Small intestine (tissue), 7 donors: ENCODE results near the gene PTPRCAP. TPM values are rescaled to one million over a fixed set of nuclear protein-coding genes. Genes with fewer than 3 reads are reported as not detected.
"Not testable (repeated sequence)": the region's sequence is repeated elsewhere in the genome, so short reads cannot be mapped to it uniquely, and the experiment has no call there.

Experiments used
- DNase-seq, 2 donors: peaks; one replicate each; pipeline versions ENCODE4 v3.0.0 to v3.0.0-alpha.2; 2013
- FAIRE-seq: peaks from 2 replicates; lab custom pipeline; 2012; peaks lifted over from hg19 to GRCh38; lab: Jason Lieb, UNC
- H3K27ac ChIP-seq, 3 donors: one replicate each; pipeline ENCODE4 v1.5.1; 2013; ENCODE audit warnings: low read length in 2 of 3, mild to moderate bottlenecking in 2 of 3, control low read depth in 1 of 3, inconsistent platforms in 1 of 3, low read depth in 1 of 3, moderate library complexity in 1 of 3
- H3K27me3 ChIP-seq, 3 donors: one replicate each; pipeline ENCODE4 v1.6.1; 2013; ENCODE audit warnings: low read length in 3 of 3, inconsistent platforms in 1 of 3; ENCODE audit not compliant: control insufficient read depth in 3 of 3, insufficient read depth in 3 of 3
- H3K36me3 ChIP-seq, 3 donors: one replicate each; pipeline ENCODE4 v1.6.1; 2013; ENCODE audit warnings: low read length in 3 of 3, inconsistent platforms in 1 of 3, low read depth in 1 of 3, mild to moderate bottlenecking in 1 of 3, moderate library complexity in 1 of 3; ENCODE audit not compliant: control insufficient read depth in 3 of 3, insufficient read depth in 2 of 3
- H3K4me1 ChIP-seq, 3 donors: one replicate each; pipeline ENCODE4 v1.6.1; 2013; ENCODE audit warnings: low read length in 2 of 3, inconsistent platforms in 1 of 3, low read depth in 1 of 3, mild to moderate bottlenecking in 1 of 3, moderate library complexity in 1 of 3; ENCODE audit not compliant: control insufficient read depth in 3 of 3, insufficient read depth in 2 of 3
- H3K4me3 ChIP-seq, 3 donors: one replicate each; pipeline ENCODE4 v1.5.1; 2013; ENCODE audit warnings: low read length in 3 of 3, control low read depth in 1 of 3, inconsistent platforms in 1 of 3, low read depth in 1 of 3, mild to moderate bottlenecking in 1 of 3, moderate library complexity in 1 of 3
- H3K9me3 ChIP-seq, 2 donors: one replicate each; pipeline ENCODE4 v1.6.1; 2013; ENCODE audit warnings: low read depth in 1 of 2, low read length in 1 of 2; ENCODE audit not compliant: control insufficient read depth in 2 of 2, insufficient read depth in 1 of 2
- WGBS, 3 donors: extraction: QIAGEN DNeasy Blood & Tissue Kit; methylation state at CpG; one replicate each; pipeline ENCODE4 v1.1.7; 2013; 5-methylcytosine and 5-hydroxymethylcytosine counted together
- polyA plus RNA-seq, 4 donors: library from polyadenylated mRNA; stranded (reverse) in 3 of 4; unstranded in 1 of 4; fragments of 200-250 nt in 3 of 4; fragments of 120-200 nt in 1 of 4; gene quantifications; one replicate each; pipeline versions ENCODE4 v1.2.1 to v1.2.3, GENCODE V29; 2013
- donor health status: healthy with polysubstance abuse.
- donor health status: control.
- donor health status: control.
- donor health status: Bipolar disorder and iron deficiency.
- donor health status: healthy.

The PTPRCAP gene
- polyA plus RNA-seq, 4 donors = 7.5 to 34.6 (median 15.9) TPM

DNA sequence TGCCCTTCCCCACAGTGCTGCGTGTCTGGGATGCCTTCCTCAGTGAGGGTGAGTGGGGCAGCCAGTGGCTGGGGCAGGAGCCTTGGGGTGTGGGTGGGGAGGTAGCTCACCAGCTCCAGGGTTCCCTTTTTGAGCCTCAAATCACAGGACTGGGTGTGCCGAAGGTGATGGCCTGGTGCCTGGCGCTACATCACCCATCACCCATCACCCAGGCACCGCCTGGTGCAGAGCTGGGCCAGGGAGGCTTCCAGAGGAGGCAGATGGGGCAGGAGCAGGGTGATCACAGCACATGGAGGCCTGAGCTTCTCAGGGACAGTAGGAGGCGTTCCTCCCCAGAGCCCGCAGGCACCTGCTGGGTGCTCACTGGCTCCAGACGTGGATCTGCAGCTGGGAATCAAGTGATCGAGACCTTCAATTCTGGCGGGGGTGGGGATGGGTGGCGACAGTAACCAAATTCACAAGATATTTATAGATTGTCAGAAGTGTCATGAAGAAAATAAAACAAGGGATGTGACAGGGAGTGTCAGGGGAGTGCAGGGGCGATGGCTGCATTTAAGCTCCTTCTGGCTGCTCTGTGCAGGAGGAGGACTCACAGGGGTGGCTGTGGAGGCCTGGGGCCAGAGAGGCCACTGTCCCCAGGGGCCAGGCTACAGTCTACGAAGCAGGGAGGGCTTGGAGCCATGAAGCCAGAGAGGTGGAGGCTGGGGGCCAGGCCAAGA, 30.4 kb downstream of the PTPRCAP start:
- FAIRE-seq (no peak), DNase-seq (no peak)
- Histone ChIP-seq H3K27me3 (peaks cover 0 to 11% (median 0%) of the 10 kb centered on the region in 3 donors), H3K4me1 (peaks cover 0 to 31% (median 2%) of the 10 kb centered on the region in 3 donors), H3K27ac (peak overlapping the region in 1 of 3 donors; percentile 49), H3K36me3 (no peaks in the 10 kb centered on the region), H3K4me3 (peak overlapping the region in 1 of 3 donors; percentile 18), H3K9me3 (no peaks in the 10 kb centered on the region)
- WGBS, 3 donors = 32 to 56% (median 37%) methylated on average over 12 of the region's 12 CpGs

DNA sequence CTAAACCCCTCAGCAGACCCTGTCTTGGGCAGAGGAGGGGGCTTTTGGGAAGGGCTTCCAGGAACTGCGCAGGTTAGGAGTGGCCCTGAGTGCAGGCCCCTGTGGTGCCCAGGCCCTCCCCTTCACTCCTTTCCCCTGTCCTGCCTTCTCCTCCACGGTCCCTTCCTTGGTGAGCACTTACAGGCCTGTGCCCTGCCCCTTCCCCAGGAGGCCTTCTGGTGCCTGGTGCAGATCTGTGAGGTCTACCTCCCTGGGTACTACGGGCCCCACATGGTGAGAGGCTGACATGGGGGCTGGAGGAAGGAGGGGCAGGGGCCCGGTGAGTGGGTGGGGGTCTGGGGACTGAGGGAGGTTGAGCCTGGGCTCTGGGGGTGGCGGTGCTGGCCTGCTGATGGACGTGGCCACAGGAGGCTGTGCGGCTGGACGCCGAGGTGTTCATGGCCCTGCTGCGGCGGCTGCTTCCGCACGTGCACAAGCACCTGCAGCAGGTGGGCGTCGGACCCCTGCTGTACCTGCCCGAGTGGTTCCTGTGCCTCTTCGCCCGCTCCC, 31.0 kb downstream of the PTPRCAP start:
- Histone ChIP-seq H3K4me1 (peaks cover 0 to 30% (median 2%) of the 10 kb centered on the region in 3 donors), H3K4me3 (peak overlapping the region in 1 of 3 donors; percentile 18), H3K9me3 (no peaks in the 10 kb centered on the region), H3K27me3 (peaks cover 0 to 8% (median 0%) of the 10 kb centered on the region in 3 donors), H3K36me3 (no peaks in the 10 kb centered on the region), H3K27ac (peak overlapping the region in 1 of 3 donors; percentile 12)
- FAIRE-seq = no peak
- 72 to 83% (median 72%) methylated on average over 10 to 18 of the region's 18 CpGs for WGBS, 3 donors
- no peak for DNase-seq

GRCh38 chr11:67405688-67406339, 31.7 kb downstream of the PTPRCAP start:
- H3K9me3 ChIP-seq = no peaks in the 10 kb centered on the region
- no peak overlapping the region for H3K27ac ChIP-seq
- WGBS, 3 donors = 70 to 78% (median 77%) methylated on average over 6 to 9 of the region's 9 CpGs
- FAIRE-seq (no peak), DNase-seq (no peak)
- H3K36me3 ChIP-seq = peaks cover 0 to 1% (median 0%) of the 10 kb centered on the region in 3 donors
- H3K27me3 ChIP-seq = peaks cover 0 to 4% (median 0%) of the 10 kb centered on the region in 3 donors
- peak overlapping the region in 1 of 3 donors; percentile 63 for H3K4me3 ChIP-seq
- peaks cover 0 to 24% (median 2%) of the 10 kb centered on the region in 3 donors for H3K4me1 ChIP-seq

DNA sequence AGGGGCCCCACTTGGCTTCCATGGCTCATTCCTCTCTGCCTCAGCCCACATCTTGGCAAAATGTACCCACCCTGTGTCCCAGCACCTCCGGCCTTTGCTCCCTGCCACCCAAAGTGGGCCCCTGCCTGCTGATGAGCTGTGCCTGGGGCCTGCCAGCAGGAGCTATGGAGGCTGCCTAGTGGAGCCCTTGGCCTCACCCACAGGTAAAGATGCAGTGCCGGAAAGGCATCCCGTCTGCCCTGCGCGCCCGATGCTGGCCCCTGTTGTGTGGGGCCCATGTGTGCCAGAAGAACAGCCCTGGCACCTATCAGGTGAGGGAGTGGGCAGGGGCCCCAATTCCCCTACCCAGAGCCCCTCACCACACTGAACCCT, 32.3 kb downstream of the PTPRCAP start:
- peak overlapping the region in 1 of 3 donors; percentile 60 for H3K27ac ChIP-seq
- H3K36me3 ChIP-seq = peaks cover 0 to 8% (median 0%) of the 10 kb centered on the region in 3 donors
- H3K27me3 ChIP-seq = no peaks in the 10 kb centered on the region
- peak overlapping the region in 1 of 3 donors; percentile 63 for H3K4me3 ChIP-seq
- H3K9me3 ChIP-seq = no peaks in the 10 kb centered on the region
- DNase-seq = no peak
- 57 to 83% (median 78%) methylated on average over 6 of the region's 6 CpGs for WGBS, 3 donors
- peaks cover 2 to 27% (median 3%) of the 10 kb centered on the region in 3 donors for H3K4me1 ChIP-seq
- FAIRE-seq = no peak

DNA sequence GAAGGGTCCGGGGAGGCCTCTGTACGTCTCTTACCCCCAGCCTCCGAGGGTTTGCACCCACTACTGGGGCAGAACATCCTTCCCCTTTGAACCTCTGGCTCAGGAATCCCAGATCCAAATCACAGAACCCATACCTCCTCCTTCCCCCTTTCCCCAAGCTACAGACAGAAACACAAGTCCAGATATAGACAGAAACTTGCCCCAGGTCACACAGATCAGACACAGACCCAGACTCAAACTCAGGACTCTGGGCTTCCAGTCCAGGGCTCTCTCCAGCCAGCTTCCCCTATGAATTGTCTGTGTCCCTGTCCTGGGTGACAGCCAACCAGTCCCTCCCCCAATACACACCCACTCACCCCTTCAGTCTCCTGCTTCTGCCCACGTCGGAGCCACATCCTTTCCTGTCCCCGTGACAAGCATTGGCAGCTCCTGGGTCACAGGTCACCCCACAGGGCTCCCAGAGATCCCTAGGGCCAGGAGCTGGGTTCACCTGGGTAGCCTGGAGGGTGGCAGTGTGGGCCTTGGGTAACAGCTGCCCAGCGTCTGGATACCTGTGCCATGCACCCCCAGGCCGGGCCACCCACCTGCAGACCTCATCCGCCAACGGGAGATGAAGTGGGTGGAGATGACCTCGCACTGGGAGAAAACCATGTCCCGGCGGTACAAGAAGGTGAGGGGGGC, 32.8 kb downstream of the PTPRCAP start:
- DNase-seq = peak in 1 of 2 donors; percentile 36
- peaks cover 2 to 28% (median 3%) of the 10 kb centered on the region in 3 donors for H3K4me1 ChIP-seq
- peaks cover 0 to 12% (median 0%) of the 10 kb centered on the region in 3 donors for H3K36me3 ChIP-seq
- WGBS, 3 donors = 44 to 57% (median 49%) methylated on average over 11 to 13 of the region's 13 CpGs
- H3K9me3 ChIP-seq = no peaks in the 10 kb centered on the region
- H3K4me3 ChIP-seq = peak overlapping the region; percentile 12 to 63 (median 49)
- FAIRE-seq = no peak
- no peaks in the 10 kb centered on the region for H3K27me3 ChIP-seq
- peak overlapping the region in 2 of 3 donors; percentile 53 to 60 for H3K27ac ChIP-seq

- peaks cover 4 to 28% (median 12%) of the 10 kb centered on the region in 3 donors for H3K36me3 ChIP-seq
- peak overlapping the region in 1 of 3 donors; percentile 98 for H3K27ac ChIP-seq
- not testable (repeated sequence) for FAIRE-seq, H3K4me3 ChIP-seq, H3K27me3 ChIP-seq, DNase-seq, H3K9me3 ChIP-seq
- 91 to 94% (median 92%) methylated on average over 9 of the region's 9 CpGs for WGBS, 3 donors
- peaks cover 3 to 32% (median 4%) of the 10 kb centered on the region in 3 donors for H3K4me1 ChIP-seq
These were observed 34.4 kb downstream of the PTPRCAP start for GRCh38 chr11:67403085-67403484.

GRCh38 chr11:67402192-67402839, 35.2 kb downstream of the PTPRCAP start:
- not testable (repeated sequence) for FAIRE-seq
- peak in 1 of 2 donors; percentile 47 for DNase-seq

More at GRCh38 chr11:67402192-67402839, 35.2 kb downstream of the PTPRCAP start:
- H3K4me1 ChIP-seq = peaks cover 3 to 32% (median 4%) of the 10 kb centered on the region in 3 donors
- H3K4me3 ChIP-seq = peak overlapping the region in 2 of 3 donors; percentile 32 to 40
- peak overlapping the region; percentile 78 to 98 (median 86) for H3K27ac ChIP-seq
- H3K36me3 ChIP-seq = peaks cover 10 to 36% (median 19%) of the 10 kb centered on the region in 3 donors
- 16 to 42% (median 24%) methylated on average over 19 of the region's 19 CpGs for WGBS, 3 donors
- not testable (repeated sequence) for H3K27me3 ChIP-seq, H3K9me3 ChIP-seq
